A549 (cell line): ENCODE measurements around the gene ACSF3. TPM values are rescaled to one million over a fixed set of nuclear protein-coding genes. Genes with fewer than 3 reads are reported as not detected.

Source experiments
- ATAC-seq, 2 experiments: fragments of 200-7000 bp in 1 of 2; fragments of >200 bp in 1 of 2; cut with Nextera tagmentation in 1 of 2; cut with Tn5 transposase in 1 of 2; 3 replicates each; pipeline versions ENCODE4 v1.8.0 to v1.9.1; 2018 to 2020; ENCODE audit warnings: mild to moderate bottlenecking in 1 of 2, moderate library complexity in 1 of 2
- CTCF ChIA-PET: fragments of 300-600 bp; sonication (Branson Sonifier 250); formaldehyde crosslinking; extraction: SDS; loops from one replicate; lab custom pipeline; 2021; ENCODE audit warnings: antibody characterized with exemption, inconsistent platforms; lab: Yijun Ruan, JAX
- POLR2A ChIA-PET: fragments of 350-600 bp; formaldehyde crosslinking; extraction: SDS; loops from one replicate; lab custom pipeline; 2021; ENCODE audit warnings: antibody characterized with exemption, inconsistent platforms; lab: Yijun Ruan, JAX
- DNase-seq, 2 experiments: peaks; one replicate each; pipeline versions ENCODE4 v3.0.0 to v3.0.0-alpha.2; 2011 to 2016; ENCODE audit warnings: low read depth in 1 of 2, low spot score in 1 of 2
- FAIRE-seq: peaks from 2 replicates; lab custom pipeline; 2011; peaks lifted over from hg19 to GRCh38; lab: Jason Lieb, UNC
- H3K27ac ChIP-seq, 2 experiments: fragments of >200 bp; sonication (Bioruptor Twin); formaldehyde crosslinking; 3 replicates each; pipeline ENCODE4 v1.5.1; 2016 to 2017
- H3K4me1 ChIP-seq: fragments of >200 bp; sonication (Bioruptor Twin); formaldehyde crosslinking; 3 replicates; pipeline ENCODE4 v1.6.1; 2016
- H3K4me2 ChIP-seq: fragments of >200 bp; sonication (Bioruptor Twin); formaldehyde crosslinking; 3 replicates; pipeline ENCODE4 v1.6.1; 2016
- H3K4me3 ChIP-seq: fragments of >200 bp; sonication (Bioruptor Twin); formaldehyde crosslinking; 3 replicates; pipeline ENCODE4 v1.5.1; 2016
- H3K9me3 ChIP-seq: fragments of >200 bp; sonication (Bioruptor Twin); formaldehyde crosslinking; 3 replicates; pipeline ENCODE4 v1.6.1; 2016
- BHLHE40 ChIP-seq: IDR thresholded peaks from 2 replicates; pipeline ENCODE4 v1.6.1; 2012; ENCODE audit warnings: low read depth, low read length, inconsistent platforms
- CBX2 ChIP-seq: fragments of 200-600 bp; sonication (generic); IDR thresholded peaks from 2 replicates; pipeline ENCODE4 v1.6.1; 2016; ENCODE audit warnings: low read depth, mild to moderate bottlenecking, borderline replicate concordance
- CBX8 ChIP-seq: fragments of 200-600 bp; sonication (generic); IDR thresholded peaks from 2 replicates; pipeline ENCODE4 v1.6.1; 2016
- CEBPB ChIP-seq, 2 experiments: fragments of >200 bp in 1 of 2; sonication (Bioruptor Twin) in 1 of 2; formaldehyde crosslinking in 1 of 2; IDR thresholded peaks; 2 replicates each; pipeline ENCODE4 v1.6.1; 2012 to 2016
- CHD4 ChIP-seq: fragments of 200-600 bp; sonication (generic); IDR thresholded peaks from 2 replicates; pipeline ENCODE4 v1.6.1; 2016; ENCODE audit warnings: antibody characterized with exemption, mild to moderate bottlenecking, borderline replicate concordance
- FOSB ChIP-seq: fragments of 250-450 bp; sonication (Bioruptor Pico); IDR thresholded peaks from 2 replicates; pipeline ENCODE4 v1.5.0; 2020; ENCODE audit warnings: mild to moderate bottlenecking, moderate library complexity
- GATA3 ChIP-seq: IDR thresholded peaks from 2 replicates; pipeline ENCODE4 v1.6.1; 2012; ENCODE audit warnings: borderline replicate concordance
- HDAC2 ChIP-seq: fragments of 200-600 bp; sonication (generic); IDR thresholded peaks from 2 replicates; pipeline ENCODE4 v1.6.1; 2016
- HOXA7 ChIP-seq: fragments of 250-450 bp; sonication (Bioruptor Pico); IDR thresholded peaks from 2 replicates; pipeline ENCODE4 v1.5.0; 2020; ENCODE audit warnings: mild to moderate bottlenecking, moderate library complexity
- HOXB13 ChIP-seq: fragments of 250-450 bp; sonication (Bioruptor Pico); IDR thresholded peaks from 2 replicates; pipeline ENCODE4 v1.5.0; 2020; ENCODE audit warnings: low read depth, mild to moderate bottlenecking, moderate library complexity
- HOXB5 ChIP-seq: fragments of 250-450 bp; sonication (Bioruptor Pico); IDR thresholded peaks from 2 replicates; pipeline ENCODE4 v1.5.0; 2020; ENCODE audit warnings: mild to moderate bottlenecking, moderate library complexity
- JUN ChIP-seq, 2 experiments: fragments of >200 bp; sonication (Bioruptor Twin); formaldehyde crosslinking; IDR thresholded peaks; 2 replicates in 1 of 2; 3 replicates in 1 of 2; pipeline ENCODE4 v1.6.1; 2016 to 2017
- KDM1A ChIP-seq: fragments of 200-600 bp; sonication (generic); IDR thresholded peaks from 2 replicates; pipeline ENCODE4 v1.6.1; 2016; ENCODE audit warnings: low read depth, mild to moderate bottlenecking
- KDM5A ChIP-seq: fragments of 200-600 bp; sonication (generic); IDR thresholded peaks from 2 replicates; pipeline ENCODE4 v1.6.1; 2016; ENCODE audit warnings: antibody characterized with exemption, mild to moderate bottlenecking
- MYC ChIP-seq: IDR thresholded peaks from 2 replicates; pipeline ENCODE4 v1.6.1; 2012; ENCODE audit warnings: mild to moderate bottlenecking, inconsistent platforms, low read length, improper control_type of control experiment, borderline replicate concordance
- PHF8 ChIP-seq: fragments of 200-600 bp; sonication (generic); IDR thresholded peaks from 2 replicates; pipeline ENCODE4 v1.6.1; 2016; ENCODE audit warnings: low read depth, mild to moderate bottlenecking, antibody characterized with exemption, moderate library complexity, borderline replicate concordance
- POLR2AphosphoS2 ChIP-seq: conservative IDR thresholded peaks from 2 replicates; pipeline ENCODE4 v1.6.1; 2012; ENCODE audit warnings: low read length, improper control_type of control experiment, inconsistent platforms
- RFX5 ChIP-seq: fragments of 450-650 bp; IDR thresholded peaks from 2 replicates; pipeline ENCODE4 v1.7.1; 2014; ENCODE audit warnings: antibody characterized with exemption, mild to moderate bottlenecking, moderate library complexity
- SMC3 ChIP-seq: fragments of >200 bp; sonication (Bioruptor Twin); formaldehyde crosslinking; IDR thresholded peaks from 3 replicates; pipeline ENCODE4 v1.6.1; 2018; ENCODE audit warnings: inconsistent platforms
- SREBF2 ChIP-seq: fragments of 450-650 bp; IDR thresholded peaks from 2 replicates; pipeline ENCODE4 v1.6.1; 2014; ENCODE audit warnings: mild to moderate bottlenecking, moderate library complexity
- TP53 ChIP-seq: fragments of 250-450 bp; sonication (Bioruptor Pico); IDR thresholded peaks from 2 replicates; pipeline ENCODE4 v1.5.0; 2021; ENCODE audit warnings: mild to moderate bottlenecking, moderate library complexity
- ZC3H11A ChIP-seq: fragments of 450-650 bp; IDR thresholded peaks from 2 replicates; pipeline ENCODE4 v1.6.1; 2014; ENCODE audit warnings: antibody characterized with exemption, mild to moderate bottlenecking
- WGBS: methylation state at CpG from one replicate; pipeline ENCODE4 v1.1.6; 2017; ENCODE audit errors: missing lambda C conversion rate; 5-methylcytosine and 5-hydroxymethylcytosine counted together
- polyA plus RNA-seq, 4 experiments: library from polyadenylated mRNA; depleted of rRNA in 3 of 4; stranded (reverse); fragments of >200 nt; fragmentation: RNase III in 1 of 4; extraction: RNeasy Plus Mini Kit Qiagen cat#74134 plus additional on column Dnase treatment in 1 of 4; gene quantifications; 2 replicates in 3 of 4; 3 replicates in 1 of 4; pipeline ENCODE4 v1.2.3, GENCODE V29; 2011 to 2017
- TF ChIP-seq, protein P1 (sequence below): fragments of 250-450 bp; sonication (Bioruptor Pico); IDR thresholded peaks from 2 replicates; pipeline ENCODE4 v1.5.0; 2020; ENCODE audit warnings: low read depth, mild to moderate bottlenecking, moderate library complexity
- TF ChIP-seq, protein P2 (sequence below): IDR thresholded peaks from 2 replicates; pipeline ENCODE4 v1.6.1; 2012; ENCODE audit warnings: low read depth, borderline replicate concordance
- TF ChIP-seq, protein P3 (sequence below): fragments of >200 bp; sonication (Bioruptor Twin); formaldehyde crosslinking; IDR thresholded peaks from 3 replicates; pipeline ENCODE4 v1.5.1; 2016
- TF ChIP-seq, protein P4 (sequence below): fragments of 450-650 bp; IDR thresholded peaks from 2 replicates; pipeline ENCODE4 v1.6.1; 2014; ENCODE audit warnings: antibody characterized with exemption
- TF ChIP-seq, protein P5 (sequence below): IDR thresholded peaks from 2 replicates; pipeline ENCODE4 v1.6.1; 2012

ACSF3 gene
- polyA plus RNA-seq, 2 of the 4 experiments (the other 2 are of a cell fraction): 9.8 to 13.1 TPM

DNA sequence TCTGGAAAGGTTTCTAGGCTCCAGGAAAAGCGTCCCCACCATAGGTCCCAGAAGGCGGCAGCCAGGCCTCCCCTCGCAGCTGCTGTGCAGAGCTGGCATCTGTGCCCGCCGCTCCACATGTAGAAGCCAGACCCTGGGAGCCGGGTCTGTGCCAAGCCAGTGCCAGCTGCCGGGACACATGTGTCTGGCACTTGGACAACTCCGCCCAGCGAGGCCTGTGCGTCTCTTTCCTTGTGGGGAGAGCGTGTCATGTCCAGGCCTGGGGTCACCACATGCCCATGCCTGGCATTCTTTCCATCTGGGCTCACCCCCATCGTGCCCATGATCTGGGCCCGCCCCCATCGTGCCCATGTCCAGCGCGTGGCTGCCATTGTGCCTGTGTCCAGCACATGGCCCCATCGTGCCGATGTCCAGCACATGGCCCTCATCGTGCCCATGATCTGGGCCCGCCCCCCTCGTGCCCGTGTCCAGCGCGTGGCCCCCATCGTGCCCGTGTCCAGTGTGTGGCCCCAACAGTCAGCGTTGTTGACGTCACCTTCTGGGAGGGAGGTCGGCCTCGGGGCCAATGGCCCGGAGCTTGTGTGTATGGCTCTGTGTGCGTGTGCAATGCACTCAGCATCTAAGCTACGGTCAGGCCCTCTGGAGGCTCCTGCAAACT, 13.3 kb upstream of the ACSF3 start:
- 58% methylated on average over 12 of the region's 33 CpGs for WGBS
- ATAC-seq: no peak; a peak in 1 of 6 replicates
- Histone ChIP-seq H3K4me2 (no peak overlapping the region), H3K9me3 (peaks cover 7% of the 10 kb centered on the region; the same call in 1 of the 3 replicates), H3K4me1 (no peaks in the 10 kb centered on the region), H3K4me3 (no peak overlapping the region), H3K27ac (no peak overlapping the region)
- TF ChIP-seq SREBF2 (no peak), CHD4 (no peak), CEBPB (IDR thresholded peaks at IDR 0.05) (no peak), ZC3H11A (no peak), BHLHE40 (no peak), FOSB (no peak), MYC (no peak), HOXB5 (CRISPR knock-in tag) (no peak), HOXB13 (CRISPR knock-in tag) (no peak), RFX5 (no peak), KDM1A (no peak), CBX8 (no peak), PHF8 (no peak), KDM5A (no peak), JUN (IDR thresholded peaks at IDR 0.05) (no peak)
- TF ChIP-seq, protein P1, sequence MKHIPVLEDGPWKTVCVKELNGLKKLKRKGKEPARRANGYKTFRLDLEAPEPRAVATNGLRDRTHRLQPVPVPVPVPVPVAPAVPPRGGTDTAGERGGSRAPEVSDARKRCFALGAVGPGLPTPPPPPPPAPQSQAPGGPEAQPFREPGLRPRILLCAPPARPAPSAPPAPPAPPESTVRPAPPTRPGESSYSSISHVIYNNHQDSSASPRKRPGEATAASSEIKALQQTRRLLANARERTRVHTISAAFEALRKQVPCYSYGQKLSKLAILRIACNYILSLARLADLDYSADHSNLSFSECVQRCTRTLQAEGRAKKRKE (CRISPR knock-in tag): no peak
- TF ChIP-seq, protein P2, sequence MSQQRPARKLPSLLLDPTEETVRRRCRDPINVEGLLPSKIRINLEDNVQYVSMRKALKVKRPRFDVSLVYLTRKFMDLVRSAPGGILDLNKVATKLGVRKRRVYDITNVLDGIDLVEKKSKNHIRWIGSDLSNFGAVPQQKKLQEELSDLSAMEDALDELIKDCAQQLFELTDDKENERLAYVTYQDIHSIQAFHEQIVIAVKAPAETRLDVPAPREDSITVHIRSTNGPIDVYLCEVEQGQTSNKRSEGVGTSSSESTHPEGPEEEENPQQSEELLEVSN: no peak
- TF ChIP-seq, protein P3, sequence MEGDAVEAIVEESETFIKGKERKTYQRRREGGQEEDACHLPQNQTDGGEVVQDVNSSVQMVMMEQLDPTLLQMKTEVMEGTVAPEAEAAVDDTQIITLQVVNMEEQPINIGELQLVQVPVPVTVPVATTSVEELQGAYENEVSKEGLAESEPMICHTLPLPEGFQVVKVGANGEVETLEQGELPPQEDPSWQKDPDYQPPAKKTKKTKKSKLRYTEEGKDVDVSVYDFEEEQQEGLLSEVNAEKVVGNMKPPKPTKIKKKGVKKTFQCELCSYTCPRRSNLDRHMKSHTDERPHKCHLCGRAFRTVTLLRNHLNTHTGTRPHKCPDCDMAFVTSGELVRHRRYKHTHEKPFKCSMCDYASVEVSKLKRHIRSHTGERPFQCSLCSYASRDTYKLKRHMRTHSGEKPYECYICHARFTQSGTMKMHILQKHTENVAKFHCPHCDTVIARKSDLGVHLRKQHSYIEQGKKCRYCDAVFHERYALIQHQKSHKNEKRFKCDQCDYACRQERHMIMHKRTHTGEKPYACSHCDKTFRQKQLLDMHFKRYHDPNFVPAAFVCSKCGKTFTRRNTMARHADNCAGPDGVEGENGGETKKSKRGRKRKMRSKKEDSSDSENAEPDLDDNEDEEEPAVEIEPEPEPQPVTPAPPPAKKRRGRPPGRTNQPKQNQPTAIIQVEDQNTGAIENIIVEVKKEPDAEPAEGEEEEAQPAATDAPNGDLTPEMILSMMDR: no peak
- no peak for DNase-seq
- FAIRE-seq: no peak
- POLR2A ChIA-PET: no interaction called here
- CTCF ChIA-PET: no interaction called here

DNA sequence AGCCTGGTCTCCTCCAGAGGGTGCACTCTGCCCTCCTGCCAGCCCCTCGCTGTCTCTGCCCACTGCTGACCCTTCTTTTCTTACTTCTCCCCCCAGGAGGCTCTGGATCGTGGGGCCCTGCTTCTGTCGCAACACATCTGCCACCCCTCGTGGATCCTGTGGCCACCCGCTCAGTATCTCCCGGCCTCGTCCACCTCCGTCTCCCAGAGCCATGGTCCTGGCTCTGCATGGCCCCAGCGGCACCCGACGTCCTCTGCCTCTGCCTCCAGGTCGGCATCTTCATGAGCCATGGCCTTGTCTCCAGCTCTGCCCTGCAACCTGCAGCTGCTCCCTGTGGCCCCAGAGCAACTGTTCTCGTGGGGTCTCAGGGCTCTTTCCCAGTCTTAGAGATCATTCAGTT, 12.1 kb upstream of the ACSF3 start:
- CTCF ChIA-PET: interaction anchor here (1.1 kb wide), 1 partner anchor 85 kb away, joined by 3 read pairs; no protein-coding TSS in a partner anchor
- 59% methylated on average over 13 of the region's 13 CpGs for WGBS
- ATAC-seq (no peak), FAIRE-seq (no peak)
- 0 out of 3 replicates have a peak, but pooled peaks cover 3% of the 10 kb centered on the region for H3K9me3 ChIP-seq
- TF ChIP-seq, protein P4, sequence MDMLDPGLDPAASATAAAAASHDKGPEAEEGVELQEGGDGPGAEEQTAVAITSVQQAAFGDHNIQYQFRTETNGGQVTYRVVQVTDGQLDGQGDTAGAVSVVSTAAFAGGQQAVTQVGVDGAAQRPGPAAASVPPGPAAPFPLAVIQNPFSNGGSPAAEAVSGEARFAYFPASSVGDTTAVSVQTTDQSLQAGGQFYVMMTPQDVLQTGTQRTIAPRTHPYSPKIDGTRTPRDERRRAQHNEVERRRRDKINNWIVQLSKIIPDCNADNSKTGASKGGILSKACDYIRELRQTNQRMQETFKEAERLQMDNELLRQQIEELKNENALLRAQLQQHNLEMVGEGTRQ: no peak
- no peak for TF ChIP-seq TP53
- no peak for TF ChIP-seq HOXA7 (CRISPR knock-in tag)
- no peak for TF ChIP-seq SMC3
- TF ChIP-seq GATA3: no peak
- TF ChIP-seq POLR2AphosphoS2: no peak
- no peak for TF ChIP-seq KDM1A
- TF ChIP-seq, protein P5, sequence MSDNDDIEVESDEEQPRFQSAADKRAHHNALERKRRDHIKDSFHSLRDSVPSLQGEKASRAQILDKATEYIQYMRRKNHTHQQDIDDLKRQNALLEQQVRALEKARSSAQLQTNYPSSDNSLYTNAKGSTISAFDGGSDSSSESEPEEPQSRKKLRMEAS: no peak
- TF ChIP-seq CBX2: no peak
- TF ChIP-seq HDAC2: no peak
- TF ChIP-seq, all 56 proteins: peak for 0
- POLR2A ChIA-PET: no interaction called here
- no peak for DNase-seq
- Histone ChIP-seq H3K27ac (no peak overlapping the region), H3K4me3 (no peak overlapping the region), H3K4me1 (no peaks in the 10 kb centered on the region), H3K4me2 (no peak overlapping the region)
